CD4-positive, alpha-beta T cell treated with Interleukin-6 at 100 ng/mL for 8 hours (primary cell): Measurements from ENCODE around the gene HLA-DPA1.
"Not testable (repeated sequence)": the region's sequence is repeated elsewhere in the genome, so short reads cannot be mapped to it uniquely, and the experiment has no call there.

Experiments used
- DNase-seq: peaks from one replicate; pipeline ENCODE4 v3.0.0-alpha.2; 2020; ENCODE audit warnings: mixed read lengths, low spot score

Gene HLA-DPA1

DNA sequence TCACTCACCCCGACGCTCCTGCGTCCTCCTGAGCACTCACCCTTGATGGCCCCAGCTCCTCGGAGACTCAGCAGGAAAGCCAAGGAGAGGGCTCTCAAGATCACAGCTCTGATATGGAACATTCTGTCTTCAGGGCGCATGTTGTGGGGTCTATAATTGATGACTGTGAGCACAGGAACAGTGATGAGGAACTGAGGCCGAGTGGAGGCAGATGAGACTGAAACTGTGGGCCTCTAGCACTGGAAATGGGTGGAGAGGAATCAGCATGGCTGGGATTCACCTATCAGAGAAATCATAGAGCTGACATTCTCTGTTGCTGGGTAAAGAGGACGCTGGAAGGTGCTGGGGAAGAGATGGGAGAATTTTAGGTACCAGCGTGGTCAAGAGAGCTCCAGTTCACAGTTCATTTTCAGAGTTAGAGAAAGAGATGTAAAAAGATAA lies at the start of gene HLA-DPA1:
Gene HLA-DPA1, minus strand, starts transcription at position 219 of the 441 bp plus-strand sequence.
- DNase-seq, result peak; percentile 50

DNA sequence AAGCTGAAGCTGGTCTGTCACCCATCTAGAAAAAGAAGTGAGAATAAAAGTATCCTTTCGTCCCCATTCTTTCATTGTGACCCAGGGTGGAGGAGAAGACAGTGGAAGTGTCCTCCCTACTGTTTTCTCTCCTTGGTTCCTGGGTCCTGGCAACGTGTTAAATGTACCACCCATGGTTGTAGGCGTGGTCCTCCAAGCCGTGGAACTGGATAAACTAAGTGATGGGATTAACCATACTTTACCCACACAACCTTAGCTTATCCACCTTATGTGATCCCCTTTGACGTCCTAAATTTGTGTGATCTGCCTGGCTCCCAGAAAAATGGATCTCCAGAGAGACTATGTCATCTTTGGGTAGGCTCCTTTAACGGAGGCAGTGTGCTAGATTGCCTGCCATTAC lies 49.7 kb upstream of the HLA-DPA1 start:
- DNase-seq, result no peak

DNA sequence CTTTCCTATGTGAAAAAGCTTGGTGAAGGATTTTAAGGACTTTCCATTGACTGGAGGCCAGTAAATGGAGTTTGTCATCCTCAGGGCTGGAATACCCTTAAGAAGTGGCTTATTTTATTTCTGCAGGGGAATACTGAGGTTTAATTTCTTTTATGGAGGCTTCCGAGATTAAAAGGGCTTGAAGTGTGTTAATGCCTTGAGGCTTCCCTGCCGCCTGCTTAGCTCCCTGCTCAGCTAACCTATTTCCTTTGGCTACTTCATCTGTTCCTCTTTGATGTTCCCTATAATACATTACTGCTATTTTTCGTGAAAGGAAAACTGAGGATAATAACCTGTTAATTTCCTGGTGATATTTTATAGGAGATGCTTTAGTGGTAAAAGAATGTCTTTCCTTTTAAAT lies 46.6 kb upstream of the HLA-DPA1 start:
- no peak for DNase-seq

DNA sequence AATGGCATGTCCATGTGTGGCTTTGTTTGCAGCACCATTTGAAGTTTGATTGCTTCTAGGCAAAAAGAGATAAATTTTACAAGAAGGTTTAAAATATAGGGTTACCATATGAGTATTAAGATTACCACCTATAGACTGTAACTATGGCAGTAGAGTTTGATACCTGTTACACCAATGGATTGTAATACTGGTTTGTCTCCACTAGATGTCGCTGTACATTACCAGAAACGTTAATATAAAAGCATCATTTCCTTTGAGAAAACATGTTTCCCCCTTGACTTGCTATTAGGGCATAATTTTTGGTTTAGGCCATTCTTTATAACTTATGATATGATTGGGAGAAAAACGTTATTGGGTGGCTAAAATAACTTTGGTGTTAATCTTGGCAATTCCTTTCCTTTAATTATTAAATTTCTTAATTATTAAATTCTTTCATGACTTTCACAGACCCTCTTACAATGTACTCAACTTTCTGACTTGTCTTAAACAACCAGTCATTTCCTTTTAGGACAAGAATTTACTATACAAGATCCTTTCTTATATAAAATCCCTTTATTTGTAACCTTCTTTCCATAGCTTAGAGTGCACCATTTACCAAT lies 45.2 kb upstream of the HLA-DPA1 start:
- peak; percentile 64 for DNase-seq

DNA sequence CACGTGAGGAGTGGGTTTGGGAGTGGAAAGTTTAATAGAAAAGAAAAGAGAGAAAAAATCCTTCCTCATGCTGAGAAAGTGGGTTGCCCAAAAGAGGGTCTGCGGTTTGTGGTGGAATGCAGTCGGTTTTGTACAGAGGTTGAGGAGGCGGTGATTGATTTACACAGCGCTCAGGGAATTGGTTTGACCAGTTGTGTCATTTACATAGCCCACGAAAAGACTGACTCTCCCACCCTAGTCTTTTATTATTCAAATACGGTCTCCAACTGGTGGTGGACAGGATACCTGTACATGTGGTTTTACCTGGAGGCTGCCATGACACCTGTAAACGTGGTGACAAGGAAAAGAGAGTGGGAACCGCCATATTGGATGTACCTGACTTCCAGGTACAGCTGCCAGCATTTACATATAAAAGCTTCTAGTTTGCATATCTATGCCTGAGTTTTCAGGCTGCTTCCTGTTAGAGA lies 44.4 kb upstream of the HLA-DPA1 start:
- DNase-seq, result no peak

DNA sequence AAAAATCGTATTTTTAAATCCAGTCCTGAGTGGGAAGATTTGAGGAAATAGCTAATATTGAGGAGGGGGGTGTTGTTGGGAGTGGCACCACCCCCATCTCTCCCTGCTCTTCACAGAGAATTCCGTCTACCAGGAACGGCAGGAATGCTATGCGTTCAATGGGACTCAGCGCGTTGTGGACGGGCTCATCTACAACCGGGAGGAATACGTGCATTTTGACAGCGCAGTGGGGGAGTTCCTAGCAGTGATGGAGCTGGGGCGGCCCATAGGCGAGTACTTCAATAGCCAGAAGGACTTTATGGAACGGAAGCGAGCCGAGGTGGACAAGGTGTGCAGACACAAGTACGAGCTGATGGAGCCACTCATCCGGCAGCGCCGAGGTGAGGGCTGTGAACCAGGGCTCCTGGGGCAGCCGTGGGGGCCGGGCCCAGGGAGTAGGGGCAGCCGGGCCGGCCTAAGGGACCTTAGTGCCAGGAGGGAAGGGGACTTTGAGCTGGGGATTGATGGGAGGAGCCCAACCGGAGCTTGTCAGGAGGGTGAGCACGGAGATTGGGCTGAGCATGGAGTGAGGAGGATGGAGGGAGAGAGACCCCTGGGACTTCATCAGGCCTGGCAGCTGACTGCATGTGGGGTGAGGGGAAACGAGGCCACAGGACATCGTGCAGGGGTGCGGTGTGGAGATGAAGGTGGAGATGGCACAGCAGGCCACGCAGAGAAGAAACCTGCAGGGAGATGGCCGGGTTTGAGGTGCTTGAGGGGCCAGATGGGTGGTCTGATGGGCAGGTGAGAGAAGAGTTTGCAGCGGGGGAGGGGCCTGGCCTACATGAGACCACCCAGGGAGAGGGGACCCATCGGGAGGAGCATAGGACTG lies 43.6 kb upstream of the HLA-DPA1 start:
- DNase-seq, result no peak

DNA sequence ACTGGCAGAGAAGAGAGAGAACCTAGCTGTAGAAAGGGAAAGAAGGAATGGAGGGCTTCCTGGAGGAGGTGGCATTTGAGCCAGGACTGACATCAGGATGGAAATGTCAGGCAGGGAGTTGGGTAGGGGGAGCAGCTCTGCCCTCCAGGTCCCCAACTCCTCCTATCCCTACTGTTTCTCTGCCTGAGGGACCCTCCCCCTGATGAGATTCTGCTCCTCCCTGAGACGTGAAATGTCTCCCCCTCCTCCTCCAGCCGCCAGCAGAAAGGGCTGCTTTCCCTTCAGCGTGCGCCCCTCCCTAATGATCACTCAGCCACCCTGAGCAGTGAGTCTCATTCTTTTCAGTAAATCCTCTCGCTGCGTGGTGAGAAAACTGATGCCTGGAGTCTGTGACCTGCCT lies 43.0 kb upstream of the HLA-DPA1 start:
- no peak for DNase-seq

DNA sequence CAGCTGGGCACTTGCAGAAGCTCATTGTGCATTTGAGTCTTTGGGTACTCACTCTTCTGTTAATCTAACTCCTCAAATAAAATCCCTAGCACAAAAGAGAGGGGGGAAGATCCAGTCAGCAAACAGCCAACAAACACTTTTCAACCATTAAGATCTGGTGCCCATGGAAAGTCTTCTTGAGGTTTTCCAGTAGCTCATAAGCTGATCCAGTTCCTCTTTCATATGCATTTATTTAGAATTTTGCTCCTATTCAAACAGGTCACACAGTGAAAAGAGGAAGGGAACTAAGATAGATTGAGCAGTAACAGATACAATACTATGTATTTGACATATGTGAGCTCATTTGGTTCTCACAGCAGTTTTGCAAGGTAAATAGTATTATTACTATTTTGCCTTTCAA lies 41.0 kb upstream of the HLA-DPA1 start:
- DNase-seq, result no peak

DNA sequence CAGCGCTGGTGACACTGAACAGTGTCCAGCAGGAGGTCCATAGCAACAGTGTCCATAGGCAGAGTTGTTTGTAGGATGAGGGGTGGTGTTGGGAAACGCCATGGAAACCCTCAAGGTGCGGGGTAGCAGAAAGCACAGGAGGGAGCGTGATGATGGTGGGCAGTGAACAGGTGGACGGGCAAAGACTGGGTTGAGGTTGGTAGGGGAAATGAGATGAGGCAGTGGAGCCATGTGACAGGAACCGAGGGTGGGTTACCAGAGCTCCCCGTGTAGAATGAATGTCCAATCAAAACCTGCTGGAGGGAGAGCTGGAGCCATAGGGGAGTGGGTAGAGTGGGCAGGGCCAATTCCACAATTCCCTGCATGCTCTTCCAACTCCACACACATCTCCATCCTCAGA lies 40.3 kb upstream of the HLA-DPA1 start:
- no peak for DNase-seq

DNA sequence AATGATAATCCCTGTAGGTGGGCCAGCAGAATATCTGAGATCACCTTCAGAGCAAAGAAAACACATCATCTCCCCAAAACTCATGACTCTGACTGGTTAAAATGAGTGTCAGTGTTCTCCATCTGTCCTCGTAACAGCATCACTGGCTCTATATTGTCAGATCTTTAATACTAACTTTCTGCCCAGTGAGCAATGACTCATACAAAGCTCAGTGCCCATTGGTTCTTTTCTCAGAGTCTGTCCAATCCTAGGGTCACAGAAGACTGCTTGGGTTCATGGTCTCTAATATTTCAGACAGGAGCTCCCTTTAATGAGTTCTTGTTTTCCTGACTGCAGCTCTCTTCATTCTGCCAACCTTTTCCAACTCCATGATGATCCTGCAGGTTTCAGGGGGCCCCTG lies 38.7 kb upstream of the HLA-DPA1 start:
- peak; percentile 22 for DNase-seq

DNA sequence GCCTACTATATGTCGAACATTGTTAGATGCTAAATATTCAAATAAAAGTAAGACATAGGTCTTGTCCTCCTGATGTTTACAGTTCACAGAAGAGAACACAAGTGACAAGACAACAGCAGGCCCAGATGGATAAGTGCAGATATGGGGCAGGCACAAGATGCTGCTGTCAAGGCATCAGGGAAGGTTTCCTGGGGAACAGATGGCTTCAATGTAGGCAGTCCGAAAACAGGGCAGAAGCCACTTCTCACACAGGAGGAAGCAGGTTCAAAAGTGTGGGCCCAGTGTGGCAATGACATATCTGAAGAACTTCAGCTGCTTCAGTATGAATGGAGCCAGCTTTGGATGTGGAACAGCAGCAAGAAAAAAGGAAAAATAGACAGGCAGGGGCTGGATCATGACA lies 34.9 kb upstream of the HLA-DPA1 start:
- no peak for DNase-seq

DNA sequence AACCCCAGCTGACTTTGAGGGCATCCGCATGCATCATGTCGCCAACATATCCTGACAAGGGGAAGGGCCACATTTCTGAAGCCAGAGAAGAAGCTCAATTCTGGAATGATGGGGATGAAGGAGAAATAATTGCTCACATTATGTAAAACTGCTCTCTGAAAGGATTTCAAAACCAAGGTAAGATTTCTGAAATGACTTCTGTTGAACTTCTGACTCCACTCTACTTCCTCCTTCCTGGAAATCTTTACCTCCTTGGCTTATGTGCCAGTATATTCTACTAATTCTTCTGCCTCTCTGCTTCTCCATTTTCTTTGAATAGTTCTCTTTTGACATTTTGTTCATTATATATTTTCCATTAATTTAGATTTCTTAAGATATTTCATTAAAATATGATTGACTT lies 34.2 kb upstream of the HLA-DPA1 start:
- DNase-seq, result no peak

DNA sequence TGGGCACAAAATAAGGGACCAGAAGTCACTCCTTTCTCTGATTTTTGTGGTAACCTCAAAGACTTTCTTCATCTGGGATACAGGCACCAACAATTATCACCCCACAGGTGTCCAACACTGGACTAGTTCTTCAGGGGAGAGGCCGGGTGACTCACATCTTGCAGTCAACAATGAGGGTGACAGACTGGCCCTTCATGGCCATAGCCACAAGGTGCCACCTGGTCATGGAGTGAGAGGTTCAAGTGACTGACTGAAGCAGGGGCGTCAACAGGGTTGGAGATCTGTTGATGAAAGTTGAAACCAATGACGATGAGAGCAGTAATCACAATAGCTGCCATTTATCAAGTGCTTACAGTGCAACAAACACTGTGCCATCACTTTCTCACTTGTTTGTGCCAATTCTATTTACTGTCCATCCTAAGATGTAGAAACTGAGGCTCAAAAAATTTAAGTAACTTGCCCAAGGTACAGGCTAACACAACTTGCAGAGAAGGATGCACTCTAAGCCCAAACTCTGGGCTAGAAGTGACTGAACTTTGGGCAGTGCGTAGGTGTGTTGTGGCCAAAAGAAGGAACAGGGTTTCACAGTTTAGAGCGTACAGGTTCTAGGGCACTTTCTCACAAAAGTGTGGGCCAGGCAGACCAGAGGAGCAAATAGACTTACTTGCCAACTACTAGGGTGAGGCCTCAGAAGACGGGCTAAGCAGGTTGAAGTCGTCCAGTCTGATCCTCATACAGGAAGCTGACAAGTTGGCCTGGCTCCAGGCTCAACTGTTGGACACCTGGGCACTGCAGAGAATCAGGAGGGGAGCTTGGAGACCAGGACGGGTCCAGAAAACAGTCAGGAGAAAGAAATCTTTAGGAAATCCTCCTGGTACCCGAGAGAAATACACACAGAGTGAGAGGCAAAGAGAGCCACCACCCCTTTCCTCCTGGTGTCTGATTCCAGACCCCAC lies 32.7 kb upstream of the HLA-DPA1 start:
- DNase-seq, result no peak

DNA sequence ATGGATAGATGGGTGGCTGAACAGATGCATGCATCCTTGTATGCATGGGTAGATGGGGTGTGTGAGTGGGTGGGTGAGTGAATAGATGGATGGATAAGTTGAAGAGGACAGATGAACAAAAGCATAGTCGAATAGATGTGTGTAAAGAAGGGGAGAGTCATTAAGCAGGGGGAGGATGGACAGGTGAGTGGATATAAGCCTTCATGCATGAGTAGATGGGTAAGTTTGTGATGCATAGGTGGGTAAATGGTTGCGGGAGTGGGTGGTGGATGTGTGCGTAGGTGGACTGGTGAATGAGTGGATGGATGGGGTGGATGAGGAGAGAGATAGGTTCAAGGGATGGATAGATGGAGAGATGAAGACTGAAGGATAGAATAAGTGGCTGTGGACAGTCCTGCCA lies 31.9 kb upstream of the HLA-DPA1 start:
- DNase-seq, result no peak

DNA sequence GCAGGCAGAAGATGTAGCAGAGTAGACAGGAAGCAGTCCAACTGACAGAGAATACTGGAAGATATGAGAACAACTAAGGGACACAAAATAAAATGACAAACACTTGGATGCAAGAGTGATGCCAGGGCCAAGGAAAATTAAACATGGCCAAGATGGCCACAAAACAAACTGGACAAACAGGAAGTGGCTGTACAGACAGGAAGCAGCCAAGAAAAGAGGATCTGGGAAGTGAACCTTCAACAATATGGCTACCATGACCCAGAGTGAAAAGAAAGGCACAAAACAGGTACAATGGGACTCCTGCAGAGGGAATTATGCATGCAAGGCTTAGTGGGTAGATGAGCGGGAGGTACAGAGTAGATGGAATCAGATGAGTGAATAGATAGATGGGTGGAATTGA lies 31.4 kb upstream of the HLA-DPA1 start:
- DNase-seq, result no peak

DNA sequence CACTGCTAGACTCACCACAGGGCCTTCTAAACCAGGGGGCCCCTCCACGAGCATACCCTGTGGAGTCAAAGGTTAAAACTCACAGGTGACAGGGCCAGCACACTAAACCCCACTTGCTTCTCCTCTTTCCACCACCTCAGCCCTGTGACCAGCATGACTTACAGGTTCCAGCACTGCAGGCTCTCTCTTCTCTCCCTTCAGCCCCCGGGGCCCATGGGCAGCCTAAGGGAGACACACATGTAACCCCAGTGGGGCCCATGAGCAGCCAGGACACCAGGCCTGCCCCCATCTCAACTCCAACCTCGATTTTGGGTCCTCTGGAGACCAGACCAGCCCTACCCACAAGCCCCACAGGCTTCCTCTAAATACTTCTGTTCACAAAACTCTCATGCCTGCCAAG lies 30.3 kb upstream of the HLA-DPA1 start:
- no peak for DNase-seq

DNA sequence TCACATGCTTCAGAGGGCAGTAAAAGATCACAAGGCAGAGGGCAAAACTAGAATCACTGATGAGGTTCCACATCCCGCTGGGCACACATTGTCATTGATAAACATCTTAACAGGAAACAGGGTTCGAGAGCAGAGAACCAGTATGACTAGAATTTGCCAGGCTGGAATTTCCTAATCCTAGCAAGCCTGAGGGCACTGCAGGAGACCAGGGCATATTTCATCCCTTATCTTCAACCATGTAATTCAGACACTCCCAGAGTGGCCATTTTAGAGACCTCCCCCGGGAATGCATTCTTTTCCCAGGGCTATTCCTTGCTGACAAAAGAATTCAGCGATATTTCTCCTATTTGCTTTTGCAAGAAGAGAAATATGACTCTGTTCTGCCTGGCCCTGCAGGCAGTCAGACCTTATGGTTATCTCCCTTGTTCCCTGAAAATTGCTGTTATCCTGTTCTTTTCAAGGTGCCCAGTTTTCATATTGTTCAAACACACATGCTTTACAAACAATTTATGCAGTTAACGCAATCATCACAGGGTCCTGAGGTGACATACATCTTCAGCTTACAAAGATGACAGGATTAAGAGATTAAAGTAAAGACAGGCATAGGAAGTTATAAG lies 27.8 kb upstream of the HLA-DPA1 start:
- not testable (repeated sequence) for DNase-seq

DNA sequence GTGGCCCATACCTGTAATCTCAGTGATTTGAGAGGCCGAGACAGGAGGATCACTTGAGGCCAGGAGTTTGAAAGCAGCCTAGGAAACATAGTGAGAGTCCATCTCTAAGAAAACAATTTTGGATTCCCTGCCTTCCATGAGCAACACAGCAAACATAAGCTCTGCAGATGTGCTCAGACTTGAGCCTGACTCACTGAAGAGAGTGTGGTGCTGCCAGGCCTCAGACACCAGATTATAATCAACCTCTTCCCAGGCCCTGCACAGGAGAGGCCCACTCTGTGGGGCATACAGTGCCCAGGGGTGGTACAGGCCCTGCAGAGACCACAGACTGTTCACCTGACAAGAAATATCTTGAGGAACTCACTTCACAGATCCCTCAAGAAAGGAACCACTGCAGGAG lies 22.2 kb upstream of the HLA-DPA1 start:
- no peak for DNase-seq

DNA sequence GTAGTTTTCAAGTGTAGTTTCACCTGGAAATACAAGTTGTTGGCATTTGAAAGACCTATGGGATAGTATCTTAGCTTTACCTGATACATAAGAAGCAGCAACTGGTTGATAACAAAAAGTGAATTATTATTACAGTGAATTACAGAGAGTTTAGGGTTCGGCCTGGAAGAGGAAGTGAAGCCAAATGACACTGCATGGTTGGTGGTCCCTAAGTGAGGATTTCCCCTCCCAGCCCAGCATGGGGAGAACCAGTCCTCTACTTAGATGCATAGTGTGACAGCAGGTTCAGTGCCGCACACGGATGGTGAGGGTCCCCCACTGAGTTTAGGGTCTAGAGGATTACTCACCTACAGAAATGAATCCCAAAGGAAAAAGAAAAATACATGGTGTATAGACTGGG lies 20.4 kb upstream of the HLA-DPA1 start:
- no peak for DNase-seq

DNA sequence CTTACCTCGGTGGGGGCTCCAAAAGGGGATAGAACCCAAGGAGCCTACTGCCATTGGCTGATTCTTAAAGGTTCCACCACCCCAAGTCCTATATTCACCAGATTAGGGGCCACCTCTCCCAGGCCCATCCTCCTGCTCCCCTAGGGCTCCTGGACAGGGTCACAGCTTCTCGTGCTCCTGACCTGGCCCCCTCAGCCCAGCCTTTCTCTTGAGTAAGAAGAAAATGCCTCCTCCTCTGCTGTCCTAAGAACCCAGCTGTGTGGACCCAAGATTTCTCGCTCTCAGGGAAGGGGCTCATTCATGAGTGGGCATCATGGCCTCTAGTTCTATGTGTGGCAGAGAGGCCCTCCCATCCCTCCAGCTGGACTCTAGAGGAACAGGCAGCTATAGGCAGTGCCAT lies 18.9 kb upstream of the HLA-DPA1 start:
- DNase-seq, result no peak

DNA sequence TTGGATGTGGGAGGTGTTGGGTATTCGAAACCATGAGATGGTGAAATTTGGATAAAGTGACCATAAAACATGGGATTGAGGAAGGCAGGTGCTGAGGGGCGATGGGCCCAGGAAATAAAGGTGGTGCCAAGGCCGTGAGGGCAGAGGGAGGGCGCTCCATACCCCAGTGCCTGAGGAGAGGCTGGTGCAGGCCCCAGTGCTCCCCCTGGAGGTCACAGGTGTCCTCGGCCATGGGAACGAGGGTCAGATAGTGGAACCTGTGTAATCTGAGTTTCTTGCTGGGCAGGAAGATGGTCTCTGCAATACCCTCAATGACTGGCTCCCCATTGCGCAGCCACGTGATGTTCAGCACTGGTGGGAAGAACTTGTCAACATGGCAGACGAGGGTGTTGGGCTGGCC lies 18.5 kb upstream of the HLA-DPA1 start:
- DNase-seq, result peak; percentile 34
